ENCODE measurements around the gene GPR160. TPM values are rescaled to one million over a fixed set of nuclear protein-coding genes. Genes with fewer than 3 reads are reported as not detected.

The GPR160 gene
- total and polyA plus RNA-seq, 7 donors = 0.42 to 1.2 (median 0.81) TPM

GRCh38 chr3:170021083-170021482, 16.7 kb upstream of the GPR160 start:
- 74 to 80% (median 77%) methylated on average over 3 of the region's 3 CpGs for WGBS, 3 donors
- no peak for TF ChIP-seq CTCF (IDR thresholded peaks at IDR 0.05)
- no peak overlapping the region for H3K4me3 ChIP-seq
- no peaks in the 10 kb centered on the region for H3K27me3 ChIP-seq (ENCODE audit: insufficient read depth in 3 of 3, low read length in 2 of 3)
- no peak for ATAC-seq
- intact Hi-C loops (cut with DNase I) = no loop called here
- no peaks in the 10 kb centered on the region for H3K9me3 ChIP-seq
- no peaks in the 10 kb centered on the region for H3K4me1 ChIP-seq
- no peak overlapping the region for H3K27ac ChIP-seq
- DNase-seq = no peak
- H3K36me3 ChIP-seq (ENCODE audit: insufficient read depth in 1 of 2, low read depth in 1 of 2) = no peaks in the 10 kb centered on the region

DNA sequence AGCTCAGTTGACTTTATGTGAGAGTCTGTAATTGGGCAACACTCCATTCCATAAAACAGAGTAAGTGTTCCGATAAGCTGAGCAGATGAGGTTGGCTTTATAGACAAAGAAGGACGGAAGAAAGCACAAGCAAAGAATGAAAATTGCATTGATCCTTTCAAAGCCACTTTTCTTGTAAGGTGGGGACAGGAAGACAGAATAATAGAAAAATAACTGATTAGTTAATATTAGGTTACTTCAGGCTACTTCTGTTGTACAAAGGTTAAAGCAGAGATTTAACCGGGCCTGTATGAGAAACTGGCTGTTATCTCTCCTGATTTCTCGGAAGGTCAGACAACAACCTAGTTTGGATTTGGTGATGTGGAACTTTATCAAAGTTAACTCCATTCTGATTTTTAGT, 15.5 kb upstream of the GPR160 start:
- Histone ChIP-seq H3K9me3 (no peaks in the 10 kb centered on the region), H3K27me3 (ENCODE audit: insufficient read depth in 3 of 3, low read length in 2 of 3) (no peaks in the 10 kb centered on the region), H3K36me3 (ENCODE audit: insufficient read depth in 1 of 2, low read depth in 1 of 2) (no peaks in the 10 kb centered on the region), H3K4me1 (no peaks in the 10 kb centered on the region), H3K4me3 (no peak overlapping the region), H3K27ac (no peak overlapping the region)
- intact Hi-C loops (cut with DNase I) = no loop called here
- TF ChIP-seq CTCF (IDR thresholded peaks at IDR 0.05) = no peak
- 95 to 97% (median 95%) methylated on average over 4 of the region's 4 CpGs for WGBS, 3 donors
- ATAC-seq = no peak
- no peak for DNase-seq

DNA sequence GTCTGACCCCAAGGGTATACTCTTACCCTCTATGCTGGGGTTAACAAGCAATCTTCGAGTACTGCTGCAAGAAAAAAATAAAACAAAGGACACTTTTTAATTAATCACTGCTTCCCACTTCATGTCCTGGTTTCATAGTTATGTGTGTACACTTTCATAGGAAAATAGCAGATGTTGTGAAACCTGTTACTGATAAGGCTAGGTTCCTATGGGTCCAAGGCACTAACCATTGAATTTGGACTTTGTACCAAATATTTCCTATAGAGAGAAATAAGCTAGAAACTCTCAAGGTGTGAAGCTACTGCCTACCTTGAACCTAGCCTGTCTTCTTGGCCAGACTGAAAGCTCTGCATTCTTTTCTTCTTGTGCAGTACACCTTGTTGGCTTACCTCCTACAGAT, 14.6 kb upstream of the GPR160 start:
- Histone ChIP-seq H3K4me3 (no peak overlapping the region), H3K9me3 (no peaks in the 10 kb centered on the region), H3K36me3 (ENCODE audit: insufficient read depth in 1 of 2, low read depth in 1 of 2) (no peaks in the 10 kb centered on the region), H3K27me3 (ENCODE audit: insufficient read depth in 3 of 3, low read length in 2 of 3) (no peaks in the 10 kb centered on the region), H3K27ac (no peak overlapping the region), H3K4me1 (no peaks in the 10 kb centered on the region)
- ATAC-seq (no peak), DNase-seq (no peak)
- TF ChIP-seq CTCF (IDR thresholded peaks at IDR 0.05) = no peak
- intact Hi-C loops (cut with DNase I) = no loop called here
- 70 to 89% (median 83%) methylated on average over 1 of the region's 1 CpG for WGBS, 3 donors

DNA sequence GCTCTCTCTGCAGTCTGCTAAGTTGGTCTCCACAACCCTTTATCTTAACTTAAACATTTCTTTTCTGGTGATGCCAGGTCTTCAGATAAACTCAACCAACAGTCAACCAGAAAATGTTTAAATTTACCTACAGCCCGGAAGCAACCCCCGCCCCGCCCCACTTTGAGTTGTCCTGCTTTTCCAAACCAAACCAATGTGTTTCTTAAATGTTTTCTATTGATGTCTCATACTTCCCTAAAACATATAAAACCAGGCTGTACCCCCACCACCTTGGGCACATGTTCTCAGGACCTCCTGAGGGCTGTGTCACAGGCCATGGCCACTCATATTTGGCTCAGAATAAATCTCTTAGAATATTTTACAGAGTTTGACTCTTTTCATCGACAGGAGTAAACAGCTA, 13.2 kb upstream of the GPR160 start:
- no peaks in the 10 kb centered on the region for H3K9me3 ChIP-seq
- no peaks in the 10 kb centered on the region for H3K36me3 ChIP-seq (ENCODE audit: insufficient read depth in 1 of 2, low read depth in 1 of 2)
- no peaks in the 10 kb centered on the region for H3K27me3 ChIP-seq (ENCODE audit: insufficient read depth in 3 of 3, low read length in 2 of 3)
- TF ChIP-seq CTCF (IDR thresholded peaks at IDR 0.05) = no peak
- DNase-seq (no peak), ATAC-seq (no peak)
- H3K4me1 ChIP-seq = no peaks in the 10 kb centered on the region
- intact Hi-C loops (cut with DNase I) = no loop called here
- no peak overlapping the region for H3K27ac ChIP-seq
- 92 to 95% (median 94%) methylated on average over 4 of the region's 4 CpGs for WGBS, 3 donors
- no peak overlapping the region for H3K4me3 ChIP-seq
